ENCODE measurements around the gene LRRIQ4.

DNA sequence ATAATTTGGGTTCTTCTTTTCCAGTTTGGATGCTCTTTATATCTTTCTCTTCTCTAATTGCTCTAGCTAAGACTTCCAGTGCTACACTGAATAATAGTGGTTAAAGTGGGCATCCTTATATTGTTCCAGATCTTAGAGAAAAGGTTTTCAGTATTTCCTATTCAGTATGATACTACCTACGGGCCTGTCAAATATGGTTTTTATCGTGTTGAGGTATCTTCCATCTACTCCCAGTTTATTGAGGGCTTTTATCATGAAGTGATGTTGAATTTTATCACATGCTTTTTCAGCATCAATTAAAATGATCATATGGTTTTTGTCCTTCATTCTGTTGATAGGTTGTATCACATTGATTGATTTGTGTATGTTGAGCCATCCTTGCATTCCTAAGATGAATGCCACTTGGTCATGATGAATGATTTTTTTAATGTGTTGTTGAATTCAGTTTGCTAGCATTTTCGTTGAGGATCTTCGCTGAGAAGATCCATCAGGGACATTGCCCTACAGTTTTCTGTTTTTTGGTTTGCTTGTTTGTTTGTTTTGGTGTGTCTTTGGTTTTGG lies 3.0 kb downstream of the LRRIQ4 start:
- TF ChIP-seq, protein P1, sequence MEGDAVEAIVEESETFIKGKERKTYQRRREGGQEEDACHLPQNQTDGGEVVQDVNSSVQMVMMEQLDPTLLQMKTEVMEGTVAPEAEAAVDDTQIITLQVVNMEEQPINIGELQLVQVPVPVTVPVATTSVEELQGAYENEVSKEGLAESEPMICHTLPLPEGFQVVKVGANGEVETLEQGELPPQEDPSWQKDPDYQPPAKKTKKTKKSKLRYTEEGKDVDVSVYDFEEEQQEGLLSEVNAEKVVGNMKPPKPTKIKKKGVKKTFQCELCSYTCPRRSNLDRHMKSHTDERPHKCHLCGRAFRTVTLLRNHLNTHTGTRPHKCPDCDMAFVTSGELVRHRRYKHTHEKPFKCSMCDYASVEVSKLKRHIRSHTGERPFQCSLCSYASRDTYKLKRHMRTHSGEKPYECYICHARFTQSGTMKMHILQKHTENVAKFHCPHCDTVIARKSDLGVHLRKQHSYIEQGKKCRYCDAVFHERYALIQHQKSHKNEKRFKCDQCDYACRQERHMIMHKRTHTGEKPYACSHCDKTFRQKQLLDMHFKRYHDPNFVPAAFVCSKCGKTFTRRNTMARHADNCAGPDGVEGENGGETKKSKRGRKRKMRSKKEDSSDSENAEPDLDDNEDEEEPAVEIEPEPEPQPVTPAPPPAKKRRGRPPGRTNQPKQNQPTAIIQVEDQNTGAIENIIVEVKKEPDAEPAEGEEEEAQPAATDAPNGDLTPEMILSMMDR (IDR thresholded peaks at IDR 0.05), result no peak
- TF ChIP-seq POLR2AphosphoS5 (IDR thresholded peaks at IDR 0.05), result no peak
